ENCODE data around the gene POPDC3.
A peak's percentile ranks its signal among the peaks of the same experiment; 100 is the strongest.

The POPDC3 gene

DNA sequence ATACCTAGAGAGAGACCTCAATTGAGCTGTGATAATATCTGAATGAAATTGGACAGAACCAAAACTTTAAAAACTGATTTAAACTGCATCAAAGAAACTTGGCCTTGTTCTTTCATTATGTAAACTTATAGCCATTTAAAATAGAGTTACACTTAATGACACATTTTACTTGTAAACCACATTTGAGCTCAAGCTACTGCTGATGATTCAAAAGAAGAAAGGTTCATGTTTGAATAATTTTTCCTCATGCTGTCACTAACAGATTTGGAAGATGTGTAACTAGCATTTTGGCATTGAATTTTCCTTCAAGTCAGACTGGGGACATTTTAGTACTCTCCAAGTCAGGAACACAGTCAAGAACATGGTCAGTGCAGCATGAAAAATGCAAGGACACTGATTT lies 26.9 kb downstream of the POPDC3 start:
- no peak for DNase-seq

DNA sequence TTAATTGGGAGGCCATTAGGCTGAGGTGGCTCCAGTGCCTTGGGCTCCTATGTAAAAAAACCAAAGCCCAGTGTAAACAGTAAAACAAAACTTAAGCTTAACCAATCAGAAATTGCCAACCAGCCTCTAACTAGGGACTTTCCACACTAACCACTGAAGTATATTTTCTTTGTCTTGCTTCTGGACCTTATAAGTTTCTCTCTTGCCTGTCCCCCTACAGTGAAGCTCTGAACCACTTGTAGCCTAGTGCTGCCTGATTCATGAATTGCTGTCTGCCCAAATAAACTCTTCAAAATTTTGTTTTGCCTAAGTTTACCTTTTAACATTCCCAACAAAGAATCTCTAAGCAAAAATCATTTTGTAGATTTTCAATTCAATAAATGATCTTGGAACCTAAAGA lies 28.2 kb downstream of the POPDC3 start:
- DNase-seq = no peak

DNA sequence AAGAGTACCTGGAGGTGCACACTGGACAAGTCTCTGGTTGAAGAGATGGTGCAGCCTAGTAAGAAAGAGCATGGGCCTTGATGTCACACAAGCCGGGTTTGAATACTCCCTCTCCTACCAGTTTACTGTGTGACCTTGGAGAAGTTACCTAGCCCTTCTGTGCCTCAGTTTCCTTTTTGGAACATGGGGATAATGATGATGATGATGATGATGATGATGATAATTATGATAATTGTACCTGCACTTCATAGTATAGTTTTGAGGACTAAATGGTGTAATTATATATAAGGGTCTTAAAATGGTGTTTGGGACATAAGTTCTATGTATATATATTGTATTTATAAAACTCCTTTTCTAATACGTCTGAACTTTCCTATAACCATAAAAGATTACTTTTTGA lies 41.7 kb downstream of the POPDC3 start:
- DNase-seq = no peak

DNA sequence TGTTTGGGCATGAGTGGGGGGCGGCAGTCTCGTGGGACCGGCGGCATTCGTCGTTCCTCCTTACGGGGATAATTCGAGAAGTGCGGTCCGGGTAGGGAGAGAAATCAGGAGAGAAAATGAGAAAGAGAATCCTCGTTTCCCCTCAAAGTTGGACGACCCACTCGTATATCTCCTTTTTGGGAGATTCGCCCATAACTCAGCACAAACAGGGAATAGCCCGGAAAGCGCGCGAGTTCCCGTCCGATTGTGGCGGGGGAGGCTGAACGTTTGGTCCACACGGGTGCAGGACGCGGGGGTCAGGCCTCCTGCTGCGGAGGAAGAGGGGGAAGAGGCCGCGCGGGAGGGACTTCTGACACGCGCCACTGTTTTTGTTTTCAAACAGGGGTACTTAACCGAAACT lies 42.4 kb downstream of the POPDC3 start:
- DNase-seq = peak in 11 of 58 donors; percentile 11 to 61 (median 27)

DNA sequence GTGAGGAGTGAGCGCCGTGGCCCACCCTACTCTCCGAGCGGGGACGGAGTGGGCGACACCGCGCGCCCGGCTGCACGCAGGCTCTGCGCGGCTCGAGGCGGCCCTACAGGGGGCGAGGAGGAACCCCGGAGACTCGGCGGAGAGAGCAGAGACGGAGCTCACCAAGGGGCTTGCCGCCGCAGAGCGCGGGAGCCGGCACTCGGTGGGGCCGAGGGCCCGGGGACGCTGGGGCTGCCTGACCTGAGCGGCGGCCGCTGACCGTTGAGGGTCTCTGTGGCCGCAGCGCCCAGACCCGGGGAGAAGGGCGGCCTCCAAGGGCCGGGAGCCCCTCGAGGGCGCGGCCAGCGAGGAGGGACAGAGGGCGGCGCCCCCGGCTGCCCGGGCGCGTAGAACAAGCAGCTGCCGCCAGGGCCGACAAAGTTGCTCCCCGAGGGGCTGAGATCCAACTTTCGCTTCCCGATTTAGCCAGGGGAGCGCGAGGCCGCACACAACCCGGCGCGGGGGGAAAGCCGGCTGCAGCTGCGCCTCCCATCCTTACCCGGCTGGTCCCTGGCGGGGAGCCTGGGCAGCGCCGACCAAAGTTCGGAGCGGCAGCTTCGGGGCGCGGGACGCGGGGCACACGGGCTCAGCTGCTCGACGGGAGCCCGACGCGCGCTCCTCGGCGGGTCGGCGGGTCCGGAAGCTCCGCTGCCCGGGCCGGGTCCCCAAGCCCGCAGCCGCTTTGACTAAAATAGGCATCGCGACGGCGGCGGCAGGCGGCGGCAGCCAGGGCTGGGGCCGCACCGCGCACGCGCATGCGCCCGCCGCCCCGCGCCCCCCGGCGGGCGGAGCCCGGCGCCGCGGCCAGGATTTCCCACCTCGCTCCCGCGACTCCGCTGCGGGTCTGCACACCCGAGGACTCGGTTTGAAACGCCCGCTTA lies 43.1 kb downstream of the POPDC3 start:
- DNase-seq = peak in 47 of 58 donors; percentile 3 to 81 (median 47)

DNA sequence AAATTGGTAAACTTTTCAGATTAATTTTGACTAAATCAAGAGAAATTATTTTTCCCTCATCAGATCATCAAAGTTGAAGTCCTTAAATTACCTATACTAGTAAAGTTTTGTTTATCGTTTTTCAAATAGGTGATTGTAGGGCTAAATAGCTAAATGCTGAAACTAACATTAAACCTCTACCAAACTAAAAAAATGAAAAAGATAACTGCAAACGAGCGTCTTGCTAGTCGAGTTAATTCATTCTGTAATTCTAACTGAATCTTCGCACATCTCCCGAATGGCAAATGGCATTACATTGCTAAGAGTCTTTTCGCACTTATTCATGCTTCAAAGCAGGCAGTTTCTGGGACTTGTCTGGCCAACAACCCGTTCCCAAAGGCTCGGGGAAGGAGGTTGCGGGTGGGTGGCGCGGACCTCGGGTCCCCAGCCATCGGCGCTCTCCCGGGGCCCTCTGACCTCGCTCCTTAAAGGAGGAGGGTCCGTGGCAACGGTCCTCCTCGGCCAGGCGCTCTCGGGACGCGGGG lies 43.8 kb downstream of the POPDC3 start:
- DNase-seq = peak in 6 of 58 donors; percentile 4 to 41 (median 28)

DNA sequence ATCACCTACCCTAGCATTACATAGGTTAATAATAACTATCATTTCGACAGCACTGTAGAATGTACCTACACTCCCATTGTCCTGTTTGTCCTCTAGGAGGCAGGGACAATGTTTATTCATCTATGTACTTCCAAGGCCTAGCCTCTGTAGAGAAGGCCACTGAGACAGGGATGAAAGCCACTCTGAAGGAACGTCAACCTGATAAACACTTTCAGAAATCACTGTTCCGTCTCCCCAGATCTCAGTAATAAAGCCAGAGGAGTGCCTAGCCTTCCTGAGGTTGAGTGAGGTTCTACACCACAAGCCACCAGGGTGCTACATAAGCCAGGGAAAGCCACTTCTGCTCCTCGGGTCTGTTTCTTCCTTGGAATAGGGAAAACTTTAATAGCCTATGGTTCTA lies 44.8 kb downstream of the POPDC3 start:
- peak in 3 of 58 donors; percentile 2 to 11 (median 2) for DNase-seq

DNA sequence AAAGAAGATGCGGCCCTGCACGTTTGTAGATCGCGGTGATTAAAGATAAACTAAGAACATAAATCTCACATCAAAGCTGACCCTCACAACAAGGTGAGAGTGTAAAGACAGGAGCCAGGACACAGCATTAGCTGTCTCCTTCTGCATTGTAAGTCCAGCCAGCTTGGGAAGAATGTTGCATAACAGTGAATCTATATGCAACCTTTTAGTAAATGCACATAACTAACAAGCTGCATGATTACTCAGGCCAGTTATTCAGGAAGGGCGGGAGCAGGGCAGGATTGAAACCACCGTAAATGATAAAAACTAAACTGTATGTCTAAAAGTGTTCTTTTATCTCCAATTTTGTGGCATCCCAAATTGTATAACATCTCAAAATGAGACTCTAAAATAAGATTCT lies 57.1 kb downstream of the POPDC3 start:
- DNase-seq = no peak

DNA sequence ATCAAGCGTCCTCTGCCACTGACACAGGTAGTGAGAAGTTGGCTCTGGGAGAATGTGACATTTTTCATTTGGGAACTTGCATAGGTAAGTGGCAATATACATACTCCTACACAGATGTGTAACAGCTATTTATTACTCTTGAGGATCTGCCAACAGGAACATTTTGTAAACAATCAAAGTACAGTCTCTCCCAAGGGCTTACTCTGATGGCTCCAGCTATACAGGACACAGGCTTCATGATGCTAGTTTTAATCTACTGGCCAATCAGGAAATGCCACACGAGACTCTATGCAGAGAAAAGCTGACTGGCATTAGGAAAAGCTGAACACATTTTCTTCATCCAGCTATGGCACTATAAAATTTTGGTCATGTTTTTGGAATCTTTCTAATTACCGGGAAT lies 57.8 kb downstream of the POPDC3 start:
- DNase-seq = no peak

DNA sequence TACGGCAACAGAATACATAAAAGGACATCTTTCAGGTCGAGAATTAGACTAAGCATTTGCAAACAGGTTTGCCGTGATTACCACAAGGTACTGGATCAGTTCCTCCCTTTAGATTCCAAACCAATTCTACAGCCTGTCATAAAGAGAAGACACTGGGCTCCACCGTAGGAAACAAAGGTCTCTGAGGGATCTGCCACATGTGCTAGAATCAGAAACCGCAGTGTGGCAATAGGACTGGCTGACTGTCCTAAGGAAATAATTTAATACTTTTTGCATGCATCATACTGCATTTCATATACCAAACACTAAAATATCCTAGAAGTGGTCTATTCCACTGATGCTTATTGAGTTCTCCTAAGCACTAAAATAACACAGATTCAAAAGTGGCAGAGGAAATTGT lies 59.2 kb downstream of the POPDC3 start:
- DNase-seq = no peak

DNA sequence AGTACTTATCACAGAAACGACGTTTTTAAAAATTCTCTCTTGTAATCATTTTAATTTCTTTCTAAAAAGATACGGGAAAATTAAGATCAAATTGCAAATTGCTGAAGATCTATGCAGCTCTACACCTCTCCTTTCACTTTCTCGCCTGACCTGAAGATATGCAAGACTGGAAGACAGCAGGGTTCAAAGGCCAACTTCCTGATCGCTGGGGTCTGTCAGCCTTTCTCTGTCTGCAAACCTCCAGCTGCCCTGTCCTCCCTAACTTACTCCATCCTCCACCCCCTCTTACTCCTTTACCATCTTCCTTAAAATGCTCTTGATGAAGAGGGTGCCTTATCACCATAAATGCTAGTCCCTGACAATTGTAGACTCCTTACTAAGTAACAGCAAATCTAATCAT lies 63.7 kb downstream of the POPDC3 start:
- DNase-seq = no peak

DNA sequence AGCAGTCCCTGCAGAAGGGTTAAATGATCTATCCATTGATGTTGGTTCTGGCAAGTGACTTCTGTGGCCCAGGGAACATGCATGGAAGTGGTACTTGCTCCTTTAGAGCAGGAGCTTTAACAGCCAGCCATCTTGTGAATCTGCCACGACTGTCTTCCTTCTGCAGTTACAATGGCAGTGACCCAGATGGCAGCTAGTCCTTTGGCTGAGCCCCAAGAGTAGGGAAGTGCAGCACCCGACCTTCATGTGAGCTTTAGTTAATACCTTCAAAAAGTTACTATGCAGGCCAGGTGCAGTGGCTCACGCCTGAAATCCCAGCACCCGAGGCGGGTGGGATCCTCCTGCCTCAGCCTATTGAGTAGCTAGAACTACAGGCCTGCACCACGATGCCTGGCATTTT lies 66.4 kb downstream of the POPDC3 start:
- no peak for DNase-seq

DNA sequence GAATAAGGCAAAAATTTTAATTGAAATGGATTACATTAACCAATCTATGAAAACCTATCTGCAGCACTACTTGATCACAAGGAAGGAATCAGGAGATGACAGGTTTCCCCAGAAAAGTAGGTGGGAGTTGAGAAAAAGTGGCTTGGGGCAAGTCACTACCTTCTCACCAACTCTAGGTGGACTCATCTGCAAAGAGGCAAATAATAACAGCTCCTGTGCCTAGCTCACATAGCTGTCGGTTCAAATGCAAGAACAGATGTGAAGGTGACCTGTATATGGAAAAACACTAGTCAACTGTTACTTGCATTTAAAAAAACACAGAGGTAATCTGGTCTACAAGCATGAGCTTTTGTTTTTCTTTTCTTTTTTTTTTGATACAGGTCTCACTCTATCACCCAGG lies 67.2 kb downstream of the POPDC3 start:
- no peak for DNase-seq

DNA sequence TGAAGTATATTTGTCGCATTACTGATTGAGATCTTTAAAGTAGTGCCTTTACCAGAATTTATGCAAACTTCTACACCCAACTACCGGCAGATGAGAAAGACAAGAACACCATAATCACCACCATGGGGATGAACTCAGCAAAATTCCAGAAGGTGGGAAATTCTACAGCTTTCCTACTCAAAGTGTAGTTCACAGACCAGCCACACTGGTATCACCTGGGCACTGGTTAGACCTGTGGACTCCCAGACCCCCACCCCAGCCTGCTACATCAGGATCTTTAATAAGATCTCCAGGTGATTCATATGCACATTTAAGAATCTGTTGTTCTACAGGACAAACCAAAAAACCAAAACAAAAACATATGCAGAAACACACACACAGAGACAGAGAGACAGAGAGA lies 67.9 kb downstream of the POPDC3 start:
- no peak for DNase-seq

DNA sequence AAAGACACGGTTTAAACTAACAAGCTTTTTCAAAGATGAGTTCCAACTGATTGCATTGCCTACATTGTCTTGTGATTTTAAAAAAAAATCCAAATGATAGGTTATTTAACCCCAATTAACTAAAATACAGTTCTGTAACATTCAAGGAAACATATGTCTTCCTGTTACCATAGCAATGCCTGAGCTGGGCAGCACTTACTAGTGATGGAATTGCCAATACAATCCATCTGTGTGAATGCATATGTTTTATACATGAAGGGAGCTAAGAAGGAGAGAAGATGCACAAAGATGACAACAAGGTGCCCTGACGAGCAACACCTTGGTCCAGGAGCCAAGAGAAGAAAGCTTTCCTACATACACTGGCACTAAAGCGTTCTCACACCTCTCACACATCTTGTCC lies 68.7 kb downstream of the POPDC3 start:
- DNase-seq = no peak

DNA sequence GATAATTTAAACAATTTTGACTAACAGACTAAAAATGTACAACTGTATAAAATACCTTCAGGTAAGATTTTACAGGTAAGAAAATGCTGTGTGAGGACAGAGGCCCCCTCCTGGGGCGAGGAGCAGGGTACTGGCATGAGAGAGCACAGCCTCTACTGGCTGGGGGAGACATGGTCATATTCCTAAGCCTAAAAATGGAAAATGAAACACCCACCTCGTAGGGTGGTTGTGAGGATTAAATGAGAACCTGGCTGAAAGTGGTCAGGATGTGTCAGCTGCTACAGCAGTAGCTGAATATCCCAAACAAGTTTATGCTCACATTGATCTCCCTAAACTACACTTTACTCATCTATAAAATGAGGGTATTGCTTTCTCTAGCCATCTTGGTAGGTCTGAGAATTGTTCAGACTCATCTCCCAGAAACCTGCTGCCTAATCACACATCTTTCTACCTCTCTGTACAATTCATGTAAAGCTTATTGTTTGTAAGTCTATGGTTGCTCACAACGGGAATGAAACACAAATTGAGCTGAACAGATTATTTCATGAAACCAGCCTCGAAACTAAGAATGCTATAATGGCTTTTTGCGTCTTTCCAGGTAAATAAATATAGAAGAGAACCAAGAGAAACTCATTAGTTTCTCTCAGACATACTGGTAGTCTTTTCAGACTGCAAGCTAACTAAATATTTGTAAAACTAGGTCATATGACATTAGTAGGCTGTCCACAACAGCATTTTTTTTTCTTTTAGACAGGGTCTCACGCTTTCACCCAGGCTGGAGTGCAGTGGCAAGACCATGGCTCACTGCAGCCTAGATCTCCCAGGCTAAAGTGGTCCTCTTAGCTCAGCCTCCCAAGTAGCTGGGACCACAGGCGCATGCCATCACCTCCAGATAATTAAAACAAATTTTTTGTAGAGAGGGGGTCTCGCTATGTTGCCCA lies 69.6 kb downstream of the POPDC3 start:
- no peak for DNase-seq

DNA sequence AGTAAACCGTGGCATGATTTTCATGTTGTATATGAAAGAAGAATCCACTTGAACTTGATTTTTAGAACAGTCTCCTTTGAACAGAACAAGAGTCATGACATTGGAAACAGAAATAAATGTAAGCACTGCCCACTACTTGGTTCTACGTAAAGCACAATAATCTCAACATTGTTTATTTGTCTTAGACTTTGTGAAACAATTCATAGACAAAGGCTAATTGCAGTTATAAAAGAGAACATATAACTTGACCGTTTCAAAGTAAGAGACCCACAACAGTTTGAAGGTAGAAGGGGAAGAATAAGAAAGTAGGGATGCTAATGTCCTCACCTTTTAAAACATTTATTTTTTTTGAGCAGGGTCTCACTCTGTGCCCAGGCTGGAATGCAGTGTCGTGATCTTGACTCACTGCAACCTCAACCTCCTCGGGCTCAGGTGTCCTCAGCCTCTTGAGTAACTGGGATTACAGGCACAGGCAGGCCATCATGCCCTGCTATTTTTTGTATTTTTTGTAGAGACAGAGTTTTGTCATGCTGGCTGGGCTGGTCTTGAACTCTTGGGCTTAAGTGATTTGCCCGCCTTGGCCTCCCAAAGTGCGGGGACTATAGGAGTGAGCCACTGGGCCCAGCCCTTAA lies 71.1 kb downstream of the POPDC3 start:
- DNase-seq = no peak

Data from anterior cingulate cortex (tissue), 58 donors.